ENCODE measurements around the gene C4B. TPM values are rescaled to one million over a fixed set of nuclear protein-coding genes. Genes with fewer than 3 reads are reported as not detected.
"Not testable (repeated sequence)": the region's sequence is repeated elsewhere in the genome, so short reads cannot be mapped to it uniquely, and the experiment has no call there.

The C4B gene
- total RNA-seq, 1 donor from 2014 or later, result 1.4 TPM

- DNase-seq (ENCODE audit: low read depth in 2 of 2), result not testable (repeated sequence)
These were observed 33.6 kb upstream of the C4B start for GRCh38 chr6:31980998-31981397.

- DNase-seq (ENCODE audit: low read depth in 2 of 2), result not testable (repeated sequence)
These were observed 32.9 kb upstream of the C4B start, which contains the start of gene C4A for GRCh38 chr6:31981744-31982143. TSS of gene C4A (plus strand) at chr6:31982057. CDS start at chr6:31982108, 51 bp downstream.

- not testable (repeated sequence) for DNase-seq (ENCODE audit: low read depth in 2 of 2)
These were observed 25.2 kb upstream of the C4B start for GRCh38 chr6:31989363-31989762.

- DNase-seq (ENCODE audit: low read depth in 2 of 2), result not testable (repeated sequence)
These were observed 20.2 kb upstream of the C4B start for GRCh38 chr6:31994421-31994820.

GRCh38 chr6:31996385-31996784 is 18.2 kb upstream of the C4B start:
- DNase-seq (ENCODE audit: low read depth in 2 of 2), result not testable (repeated sequence)

- not testable (repeated sequence) for DNase-seq (ENCODE audit: low read depth in 2 of 2)
These were observed 11.9 kb upstream of the C4B start for GRCh38 chr6:32002546-32003268.

GRCh38 chr6:32003301-32003700 is 11.3 kb upstream of the C4B start:
- not testable (repeated sequence) for DNase-seq (ENCODE audit: low read depth in 2 of 2)

- not testable (repeated sequence) for DNase-seq (ENCODE audit: low read depth in 2 of 2)
These were observed 10.2 kb upstream of the C4B start for GRCh38 chr6:32004393-32004792.

GRCh38 chr6:32004864-32005537 is 9.6 kb upstream of the C4B start:
- not testable (repeated sequence) for DNase-seq (ENCODE audit: low read depth in 2 of 2)

GRCh38 chr6:32005538-32005880 is 9.1 kb upstream of the C4B start:
- peak in 1 of 2 donors; percentile 0 for DNase-seq (ENCODE audit: low read depth in 2 of 2)

GRCh38 chr6:32005991-32006529 is 8.5 kb upstream of the C4B start:
- peak in 1 of 2 donors; percentile 0 for DNase-seq (ENCODE audit: low read depth in 2 of 2)

- DNase-seq (ENCODE audit: low read depth in 2 of 2), result not testable (repeated sequence)
These were observed 7.5 kb upstream of the C4B start for GRCh38 chr6:32007086-32007485.

GRCh38 chr6:32008037-32008436 is 6.6 kb upstream of the C4B start:
- not testable (repeated sequence) for DNase-seq (ENCODE audit: low read depth in 2 of 2)

GRCh38 chr6:32008616-32009015 is 6.0 kb upstream of the C4B start:
- peak in 1 of 2 donors; percentile 0 for DNase-seq (ENCODE audit: low read depth in 2 of 2)

- DNase-seq (ENCODE audit: low read depth in 2 of 2), result not testable (repeated sequence)
These were observed 5.1 kb upstream of the C4B start for GRCh38 chr6:32009537-32009936.

- DNase-seq (ENCODE audit: low read depth in 2 of 2), result not testable (repeated sequence)
These were observed 3.6 kb upstream of the C4B start for GRCh38 chr6:32010856-32011530.

- DNase-seq (ENCODE audit: low read depth in 2 of 2), result not testable (repeated sequence)
These were observed 1.5 kb upstream of the C4B start for GRCh38 chr6:32012941-32013617.

- DNase-seq (ENCODE audit: low read depth in 2 of 2), result not testable (repeated sequence)
These were observed 857 bp upstream of the C4B start for GRCh38 chr6:32013738-32014137.

GRCh38 chr6:32022100-32022499 is 7.5 kb downstream of the C4B start:
- not testable (repeated sequence) for DNase-seq (ENCODE audit: low read depth in 2 of 2)

- DNase-seq (ENCODE audit: low read depth in 2 of 2), result not testable (repeated sequence)
These were observed 14.0 kb downstream of the C4B start for GRCh38 chr6:32028631-32029030.

GRCh38 chr6:32029553-32029952 is 15.0 kb downstream of the C4B start:
- DNase-seq (ENCODE audit: low read depth in 2 of 2), result not testable (repeated sequence)
